ENCODE measurements around the gene GRIK2. TPM values are rescaled to one million over a fixed set of nuclear protein-coding genes. Genes with fewer than 3 reads are reported as not detected.

GRIK2 gene
- total RNA-seq, 2 donors from 2014 or later: 1.2 to 1.9 TPM

- no peak for ATAC-seq
- no peak for DNase-seq
- intact Hi-C loops (cut with DNase I, micrococcal nuclease): no loop called here
These were observed 412.7 kb downstream of the GRIK2 start for GRCh38 chr6:101806241-101806640.

DNA sequence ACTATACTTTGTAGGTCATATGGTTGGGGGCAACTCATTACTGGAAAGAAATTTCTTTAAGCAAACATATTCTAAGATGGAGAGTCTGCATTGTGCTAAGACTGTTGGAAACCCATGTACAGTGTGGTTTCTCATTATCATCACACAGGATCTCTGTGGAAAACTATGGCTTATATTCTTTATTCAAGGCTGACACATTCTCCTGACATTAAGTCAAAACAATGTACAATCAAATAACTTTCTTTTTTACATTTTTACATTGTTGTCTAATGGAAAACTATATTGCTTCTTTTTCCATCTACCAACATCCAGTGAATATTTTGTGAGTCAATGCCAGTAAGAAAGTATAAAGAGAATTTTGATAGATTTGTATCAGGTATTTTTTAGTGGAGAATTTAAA lies 417.6 kb downstream of the GRIK2 start:
- intact Hi-C loops (cut with DNase I, micrococcal nuclease): no loop called here
- ATAC-seq (no peak), DNase-seq (no peak)

DNA sequence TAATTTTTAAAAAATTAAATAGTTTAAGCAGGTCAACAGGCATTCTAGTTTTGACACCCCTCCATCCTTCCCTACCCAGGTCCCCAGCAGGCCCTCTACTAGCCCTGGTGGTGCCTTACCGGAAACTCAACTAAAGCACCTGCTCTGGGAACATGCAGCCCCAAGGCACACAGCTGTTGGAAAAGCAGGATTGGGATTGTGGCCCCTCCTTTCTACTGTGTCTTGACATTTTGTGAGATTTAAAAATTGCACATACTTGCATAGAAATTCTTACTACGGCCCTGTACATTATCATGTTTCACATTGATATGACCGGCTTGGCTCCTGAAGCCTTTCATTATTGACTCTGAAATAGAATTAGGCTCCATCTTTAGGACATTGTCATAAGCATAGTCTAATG lies 423.2 kb downstream of the GRIK2 start:
- ATAC-seq: no peak
- intact Hi-C loops (cut with DNase I, micrococcal nuclease): no loop called here

DNA sequence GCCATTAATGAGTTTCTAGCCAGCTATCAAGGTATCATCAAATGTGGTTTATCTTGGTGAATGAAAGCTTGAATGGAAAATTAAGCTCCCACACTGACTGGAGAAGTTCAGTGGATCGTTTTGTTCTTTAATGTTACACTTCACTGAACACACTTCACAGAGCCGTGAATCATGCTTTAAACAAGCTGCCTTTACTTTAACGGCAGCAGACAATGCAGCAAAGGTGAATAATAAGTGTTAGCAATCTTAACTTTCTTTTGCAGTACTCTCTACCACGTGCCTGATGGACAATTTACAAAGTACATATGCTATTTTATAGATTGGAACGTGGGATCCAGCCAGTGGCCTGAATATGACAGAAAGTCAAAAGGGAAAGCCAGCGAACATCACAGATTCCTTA lies 424.5 kb downstream of the GRIK2 start:
- intact Hi-C loops (cut with DNase I, micrococcal nuclease): no loop called here
- no peak for DNase-seq
- no peak for ATAC-seq

More for the DNA sequence above, 423.2 kb downstream of the GRIK2 start:
- DNase-seq: no peak

DNA sequence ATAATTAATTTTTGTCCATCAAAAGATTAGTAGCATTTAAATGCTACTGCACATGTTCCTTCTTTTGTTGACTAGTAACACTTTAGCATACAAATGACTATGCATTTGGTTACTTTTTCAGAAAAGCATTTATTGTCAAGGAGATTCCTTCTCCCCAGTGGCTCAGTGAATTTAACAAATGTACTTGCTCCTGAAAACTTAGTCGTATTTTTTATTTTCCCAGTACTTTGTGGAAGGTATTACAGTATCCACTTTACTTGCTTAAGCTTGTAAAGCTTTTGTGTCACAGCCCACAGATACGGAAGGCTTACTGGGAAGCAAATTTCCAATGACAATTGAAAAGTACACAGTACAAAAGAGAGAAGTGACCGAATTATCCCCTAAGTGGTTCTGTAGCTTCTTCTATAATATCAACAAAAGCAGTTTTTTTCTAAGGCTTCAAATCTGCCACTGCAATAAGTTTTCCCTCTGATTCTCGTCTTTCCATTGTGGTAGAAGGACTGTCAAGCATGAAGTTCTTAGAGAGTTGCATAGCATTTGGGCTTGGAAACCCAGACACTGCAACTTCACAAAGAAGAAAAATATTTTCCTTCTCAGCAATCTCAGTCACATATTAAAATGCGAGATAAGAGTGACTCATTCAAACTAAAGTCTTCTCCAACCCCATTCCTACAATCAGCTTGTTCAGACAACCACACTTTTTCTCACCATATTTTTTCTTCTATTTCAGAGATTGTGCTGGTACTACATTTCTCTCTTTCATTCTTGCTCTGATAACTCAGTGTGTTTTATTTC lies 431.2 kb downstream of the GRIK2 start:
- no peak for DNase-seq
- no peak for ATAC-seq
- intact Hi-C loops (cut with DNase I, micrococcal nuclease): no loop called here

- intact Hi-C loops (cut with DNase I, micrococcal nuclease): no loop called here
- DNase-seq: no peak
- no peak for ATAC-seq
These were observed 432.8 kb downstream of the GRIK2 start for GRCh38 chr6:101826269-101826668.

GRCh38 chr6:101826678-101827077 lies 433.2 kb downstream of the GRIK2 start:
- intact Hi-C loops (cut with DNase I, micrococcal nuclease): no loop called here
- DNase-seq: no peak
- no peak for ATAC-seq

DNA sequence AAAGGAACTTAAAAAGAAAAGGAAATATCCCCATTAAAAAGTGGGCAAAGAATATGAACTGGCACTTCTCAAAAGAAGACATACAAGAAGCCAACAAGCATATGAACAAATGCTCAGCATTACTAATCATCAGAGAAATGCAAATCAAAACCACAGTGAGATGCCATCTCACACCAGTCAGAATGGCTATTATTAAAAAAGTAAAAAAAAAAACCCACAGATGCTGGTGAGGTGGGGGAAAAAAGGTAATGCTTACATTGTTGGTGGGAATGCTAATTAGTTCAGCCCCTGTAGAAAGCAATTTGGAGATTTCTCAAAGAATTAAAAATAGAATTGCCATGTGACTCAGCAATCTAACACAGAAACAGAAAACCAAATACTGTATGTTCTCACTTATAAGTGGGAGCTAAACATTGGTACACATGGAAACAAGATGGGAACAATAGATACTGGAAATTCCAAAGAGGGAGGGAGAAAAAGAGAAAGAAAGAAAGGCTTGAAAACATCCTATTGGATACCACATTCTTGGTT lies 437.1 kb downstream of the GRIK2 start:
- DNase-seq: no peak
- ATAC-seq: no peak
- intact Hi-C loops (cut with DNase I, micrococcal nuclease): no loop called here

GRCh38 chr6:101832371-101832770 lies 438.9 kb downstream of the GRIK2 start:
- intact Hi-C loops (cut with DNase I, micrococcal nuclease): no loop called here
- ATAC-seq: no peak

GRCh38 chr6:101840100-101840499 lies 446.6 kb downstream of the GRIK2 start:
- intact Hi-C loops (cut with DNase I, micrococcal nuclease): no loop called here
- DNase-seq (no peak), ATAC-seq (no peak)

More at GRCh38 chr6:101832371-101832770, 438.9 kb downstream of the GRIK2 start:
- DNase-seq: no peak

- intact Hi-C loops (cut with DNase I, micrococcal nuclease): no loop called here
- ATAC-seq: no peak
- DNase-seq: no peak
These were observed 451.7 kb downstream of the GRIK2 start for GRCh38 chr6:101845172-101845571.

GRCh38 chr6:101845621-101846020 lies 452.1 kb downstream of the GRIK2 start:
- no peak for DNase-seq
- intact Hi-C loops (cut with DNase I, micrococcal nuclease): no loop called here
- ATAC-seq: no peak

DNA sequence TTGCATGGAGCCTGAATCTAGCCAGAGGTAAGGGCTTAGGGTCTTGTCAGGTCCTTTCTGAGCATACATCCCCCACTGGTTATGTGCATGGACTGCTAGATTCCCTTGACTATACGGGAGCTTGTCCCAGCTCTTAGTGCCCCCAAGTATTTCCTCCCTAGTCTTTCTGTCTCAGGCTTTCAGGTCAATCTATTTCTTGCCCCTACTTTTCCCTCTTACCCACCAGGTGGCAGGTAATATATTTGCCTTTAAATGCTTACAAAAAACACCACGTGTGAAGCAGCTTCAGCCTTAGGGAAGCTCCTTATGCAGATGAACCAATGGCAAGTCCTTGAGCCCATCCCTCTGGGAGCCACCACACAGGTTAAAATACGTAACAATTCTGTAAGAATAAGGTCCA lies 454.2 kb downstream of the GRIK2 start:
- DNase-seq (no peak), ATAC-seq (no peak)
- intact Hi-C loops (cut with DNase I, micrococcal nuclease): no loop called here

GRCh38 chr6:101851911-101852310 lies 458.4 kb downstream of the GRIK2 start:
- DNase-seq (no peak), ATAC-seq (no peak)
- intact Hi-C loops (cut with DNase I, micrococcal nuclease): no loop called here

- ATAC-seq: no peak
- no peak for DNase-seq
- intact Hi-C loops (cut with DNase I, micrococcal nuclease): no loop called here
These were observed 459.9 kb downstream of the GRIK2 start for GRCh38 chr6:101853231-101854085.

DNA sequence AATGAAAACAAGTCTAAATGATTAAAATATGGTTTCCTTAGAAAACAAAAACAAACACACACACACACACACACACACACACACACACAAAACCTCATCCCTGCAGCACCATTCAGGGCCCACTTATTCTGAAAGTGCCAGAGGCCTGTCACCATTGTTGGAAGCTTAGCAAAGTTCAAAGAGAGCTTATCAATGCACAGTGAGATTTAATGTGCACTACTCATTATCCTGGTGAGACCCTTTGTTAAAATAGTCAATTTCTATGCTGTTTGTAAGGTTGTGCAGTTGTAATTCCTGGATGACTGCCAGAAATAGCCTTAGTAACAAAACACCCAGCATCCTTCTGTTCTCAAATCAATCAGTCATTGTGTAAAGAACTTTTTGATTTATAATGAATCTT lies 482.9 kb downstream of the GRIK2 start:
- ATAC-seq (no peak), DNase-seq (no peak)
- intact Hi-C loops (cut with DNase I, micrococcal nuclease): no loop called here

DNA sequence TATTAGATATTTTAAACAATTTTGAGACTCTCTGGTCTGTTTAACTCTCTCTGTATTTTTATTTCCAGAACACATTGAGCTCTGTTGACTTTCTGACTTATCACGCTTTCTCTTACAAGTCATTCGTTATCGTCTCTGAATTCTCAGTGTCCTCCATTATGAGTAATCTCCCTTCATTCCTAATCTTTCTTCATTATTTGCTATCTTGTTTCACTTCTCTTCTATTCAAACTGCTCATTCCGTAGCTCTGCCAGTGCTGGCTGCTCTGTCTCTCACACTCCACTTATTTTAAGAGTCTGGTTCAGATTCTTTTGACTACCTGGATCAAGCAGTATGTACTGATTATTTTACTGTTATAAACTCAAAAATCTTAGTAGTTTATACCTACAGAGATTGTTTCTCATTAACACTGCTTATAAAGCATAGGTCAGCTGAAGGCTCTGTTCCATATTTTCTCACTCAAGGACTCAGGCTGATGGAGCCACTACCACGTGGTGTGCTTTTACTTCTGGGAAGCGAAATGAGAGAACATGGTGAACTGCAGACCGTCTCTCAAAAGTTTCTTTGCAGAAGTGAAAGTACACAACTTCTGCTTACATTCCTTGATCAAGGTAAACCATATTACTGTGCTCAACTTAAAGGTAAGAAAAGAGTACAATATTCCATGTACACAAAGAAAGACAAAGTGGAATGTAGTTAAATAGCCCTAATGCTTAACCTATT lies 485.2 kb downstream of the GRIK2 start:
- intact Hi-C loops (cut with DNase I, micrococcal nuclease): no loop called here
- DNase-seq: no peak
- ATAC-seq: no peak

- intact Hi-C loops (cut with DNase I, micrococcal nuclease): no loop called here
- DNase-seq (no peak), ATAC-seq (no peak)
These were observed 486.3 kb downstream of the GRIK2 start for GRCh38 chr6:101879782-101880181.

GRCh38 chr6:101883505-101883904 lies 490.0 kb downstream of the GRIK2 start:
- intact Hi-C loops (cut with DNase I, micrococcal nuclease): no loop called here
- no peak for ATAC-seq
- no peak for DNase-seq
